ENCODE measurements around the gene IL6.
"Not testable (repeated sequence)": the region's sequence is repeated elsewhere in the genome, so short reads cannot be mapped to it uniquely, and the experiment has no call there.

Gene IL6

DNA sequence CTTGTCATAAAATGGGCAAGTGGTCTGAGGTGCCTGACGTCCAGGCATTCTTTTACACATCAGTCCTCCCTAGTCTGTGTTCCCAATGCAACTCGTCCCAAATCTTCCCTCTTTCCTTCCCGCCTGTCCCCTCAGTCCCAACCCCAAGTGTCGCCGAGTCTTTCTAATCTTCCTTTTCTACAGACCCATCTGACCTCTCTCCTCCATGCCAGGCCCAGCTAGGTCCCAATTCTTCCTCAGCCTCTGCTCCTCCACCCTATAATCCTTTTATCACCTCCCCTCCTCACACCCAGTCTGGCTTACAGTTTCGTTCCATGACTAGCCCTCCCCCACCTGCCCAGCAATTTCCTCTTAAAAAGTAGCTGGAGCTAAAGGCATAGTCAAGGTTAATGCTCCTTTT is 22.3 kb upstream of the IL6 start:
- not testable (repeated sequence) for DNase-seq

GRCh38 chr7:22705874-22706273 is 21.1 kb upstream of the IL6 start:
- not testable (repeated sequence) for DNase-seq

DNA sequence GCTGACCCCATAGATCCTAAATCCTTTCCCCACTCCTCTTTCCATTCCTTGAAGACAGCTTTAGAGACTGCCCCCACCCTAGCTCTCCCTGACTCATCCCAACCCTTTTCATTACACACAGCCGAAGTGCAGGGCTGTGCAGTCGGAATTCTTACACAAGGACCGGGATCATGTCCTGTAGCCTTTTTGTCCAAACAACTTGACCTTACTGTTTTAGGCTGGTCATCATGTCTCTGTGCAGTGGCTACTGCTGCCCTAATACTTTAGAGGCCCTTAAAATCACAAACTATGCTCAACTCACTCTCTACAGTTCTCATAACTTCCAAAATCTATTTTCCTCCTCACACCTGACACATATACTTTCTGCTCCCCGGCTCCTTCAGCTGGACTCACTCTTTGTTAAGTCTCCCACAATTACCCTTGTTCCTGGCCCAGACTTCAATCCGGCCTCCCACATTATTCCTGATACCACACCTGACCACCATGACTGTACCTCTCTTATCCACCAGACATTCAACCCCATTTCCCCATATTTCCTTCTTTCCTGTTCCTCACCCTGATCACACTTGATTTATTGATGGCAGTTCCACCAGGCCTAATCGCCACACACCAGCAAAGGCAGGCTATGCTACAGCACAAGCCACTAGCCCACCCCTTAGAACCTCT is 19.8 kb upstream of the IL6 start:
- not testable (repeated sequence) for DNase-seq

DNA sequence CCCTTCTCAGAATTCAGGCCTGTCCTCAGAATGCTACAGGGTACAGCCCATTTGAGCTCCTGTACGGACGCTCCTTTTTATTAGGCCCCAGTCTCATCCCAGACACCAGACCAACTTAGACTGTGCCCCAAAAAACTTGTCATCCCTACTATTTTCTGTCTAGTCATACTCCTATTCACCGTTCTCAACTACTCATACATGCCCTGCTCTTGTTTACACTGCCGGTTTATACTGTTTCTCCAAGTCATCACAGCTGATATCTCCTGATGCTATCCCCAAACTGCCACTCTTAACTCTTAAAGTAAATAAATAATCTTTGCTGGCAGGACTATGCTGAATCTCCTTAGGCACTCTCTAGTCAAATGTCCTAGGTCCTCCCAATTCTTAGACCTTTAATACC is 18.8 kb upstream of the IL6 start:
- DNase-seq: not testable (repeated sequence)

DNA sequence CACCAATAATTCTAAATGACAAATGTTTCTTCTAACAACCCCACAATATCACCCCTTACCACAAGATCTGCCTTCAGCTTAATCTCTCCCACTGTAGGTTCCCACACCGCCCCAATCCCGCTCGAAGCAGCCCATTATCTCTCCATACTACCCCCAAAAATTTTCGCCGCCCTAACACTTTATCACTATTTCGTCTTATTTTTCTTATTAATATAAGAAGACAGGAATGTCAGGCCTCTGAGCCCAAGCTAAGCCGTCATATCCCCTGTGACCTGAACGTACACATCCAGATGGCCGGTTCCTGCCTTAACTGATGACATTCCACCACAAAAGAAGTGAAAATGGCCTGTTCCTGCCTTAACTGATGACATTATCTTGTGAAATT is 18.3 kb upstream of the IL6 start:
- not testable (repeated sequence) for DNase-seq

DNA sequence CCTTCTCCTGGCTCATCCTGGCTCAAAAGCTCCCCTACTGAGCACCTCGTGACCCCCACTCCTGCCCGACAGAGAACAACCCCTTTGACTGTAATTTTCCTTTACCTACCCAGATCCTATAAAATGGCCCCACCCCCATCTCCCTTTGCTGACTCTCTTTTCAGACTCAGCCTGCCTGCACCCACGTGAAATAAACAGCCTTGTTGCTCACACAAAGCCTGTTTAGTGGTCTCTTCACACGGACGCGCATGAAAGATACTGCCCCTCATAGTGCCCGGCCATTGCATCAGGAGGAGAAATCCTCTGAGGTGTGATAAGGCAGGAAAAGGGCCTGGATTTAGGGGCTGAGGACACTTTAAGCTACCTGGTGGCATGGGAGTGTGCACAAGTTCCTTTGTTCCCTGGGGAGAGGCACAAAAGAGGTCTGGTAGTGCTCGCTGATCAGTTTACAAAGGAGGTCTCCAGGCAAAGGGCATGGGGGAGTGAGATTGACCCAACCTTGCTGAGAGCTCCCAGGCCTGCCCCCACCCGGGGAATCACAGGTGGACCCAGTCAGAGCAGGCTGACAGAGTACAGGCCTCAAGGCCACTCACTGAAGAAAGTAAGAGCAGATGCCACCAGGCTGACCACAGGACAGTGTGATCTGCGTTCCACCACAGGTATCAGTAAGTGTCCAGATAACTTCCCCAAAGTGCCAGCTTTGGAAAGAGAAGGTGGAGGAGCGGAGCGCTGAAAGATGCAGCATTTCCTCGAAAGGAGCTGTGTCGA is 17.8 kb upstream of the IL6 start:
- not testable (repeated sequence) for DNase-seq

GRCh38 chr7:22709857-22710256 is 17.1 kb upstream of the IL6 start:
- DNase-seq: no peak

DNA sequence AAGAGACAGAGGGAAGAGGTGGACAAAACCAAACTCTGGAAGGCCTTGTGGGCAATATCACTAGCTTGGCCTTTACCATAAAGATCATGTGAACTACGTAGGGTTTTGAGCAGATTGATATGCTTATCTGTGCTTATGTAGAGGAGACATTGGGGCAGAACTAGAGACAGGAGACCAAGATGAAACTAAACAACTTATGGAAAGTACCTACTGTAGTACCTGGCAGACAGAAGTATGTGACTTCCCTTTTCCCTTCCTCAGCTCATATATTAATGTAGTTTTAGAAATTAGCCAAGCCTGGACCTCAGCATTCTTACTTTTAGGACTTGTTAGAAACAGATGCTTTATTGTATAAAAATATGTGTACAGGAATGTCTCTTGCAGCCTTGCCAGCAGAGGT is 14.0 kb upstream of the IL6 start:
- no peak for DNase-seq

DNA sequence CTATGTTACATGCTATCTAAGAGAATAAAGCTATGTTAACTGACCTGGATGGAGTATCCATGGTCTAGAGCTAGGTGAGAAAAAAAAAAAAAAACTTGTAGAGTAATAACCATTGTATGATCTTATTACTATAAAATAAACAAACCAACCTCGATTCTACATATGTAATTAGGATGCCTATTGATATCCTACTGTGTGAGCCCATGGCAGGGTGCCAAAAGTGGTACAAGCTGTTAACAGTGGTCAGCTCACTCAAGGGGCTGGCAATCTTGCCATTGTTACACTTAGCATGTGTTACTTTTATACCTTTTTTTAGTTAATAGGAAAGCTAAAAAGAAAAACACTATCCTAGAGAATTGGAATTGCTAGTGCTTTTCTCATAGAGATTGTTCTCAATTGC is 13.5 kb upstream of the IL6 start:
- DNase-seq: no peak

GRCh38 chr7:22715969-22716368 is 11.0 kb upstream of the IL6 start:
- no peak for DNase-seq

DNA sequence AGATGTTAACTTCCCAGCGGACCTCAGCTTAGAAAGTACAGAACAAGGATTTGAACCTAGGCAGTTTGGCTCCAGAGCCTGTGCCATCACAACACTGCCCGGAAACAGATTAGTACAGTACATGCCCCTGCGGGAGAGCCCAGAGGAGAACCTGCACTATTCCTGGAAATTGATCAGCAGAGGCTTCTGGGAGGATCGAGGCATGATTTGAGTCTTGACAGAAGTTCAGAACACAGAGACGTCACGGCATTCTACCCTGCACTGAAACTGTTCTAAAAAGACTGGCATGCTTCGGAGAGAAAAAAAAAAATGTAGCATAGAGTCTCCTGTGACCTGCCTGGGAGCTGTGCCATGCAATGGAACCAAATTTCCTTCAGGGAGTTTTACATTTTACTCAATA is 9.2 kb upstream of the IL6 start:
- no peak for DNase-seq

- DNase-seq: no peak
Observed at GRCh38 chr7:22718200-22718711, 8.7 kb upstream of the IL6 start.

- no peak for DNase-seq
Observed at GRCh38 chr7:22718911-22719420, 8.0 kb upstream of the IL6 start.

DNA sequence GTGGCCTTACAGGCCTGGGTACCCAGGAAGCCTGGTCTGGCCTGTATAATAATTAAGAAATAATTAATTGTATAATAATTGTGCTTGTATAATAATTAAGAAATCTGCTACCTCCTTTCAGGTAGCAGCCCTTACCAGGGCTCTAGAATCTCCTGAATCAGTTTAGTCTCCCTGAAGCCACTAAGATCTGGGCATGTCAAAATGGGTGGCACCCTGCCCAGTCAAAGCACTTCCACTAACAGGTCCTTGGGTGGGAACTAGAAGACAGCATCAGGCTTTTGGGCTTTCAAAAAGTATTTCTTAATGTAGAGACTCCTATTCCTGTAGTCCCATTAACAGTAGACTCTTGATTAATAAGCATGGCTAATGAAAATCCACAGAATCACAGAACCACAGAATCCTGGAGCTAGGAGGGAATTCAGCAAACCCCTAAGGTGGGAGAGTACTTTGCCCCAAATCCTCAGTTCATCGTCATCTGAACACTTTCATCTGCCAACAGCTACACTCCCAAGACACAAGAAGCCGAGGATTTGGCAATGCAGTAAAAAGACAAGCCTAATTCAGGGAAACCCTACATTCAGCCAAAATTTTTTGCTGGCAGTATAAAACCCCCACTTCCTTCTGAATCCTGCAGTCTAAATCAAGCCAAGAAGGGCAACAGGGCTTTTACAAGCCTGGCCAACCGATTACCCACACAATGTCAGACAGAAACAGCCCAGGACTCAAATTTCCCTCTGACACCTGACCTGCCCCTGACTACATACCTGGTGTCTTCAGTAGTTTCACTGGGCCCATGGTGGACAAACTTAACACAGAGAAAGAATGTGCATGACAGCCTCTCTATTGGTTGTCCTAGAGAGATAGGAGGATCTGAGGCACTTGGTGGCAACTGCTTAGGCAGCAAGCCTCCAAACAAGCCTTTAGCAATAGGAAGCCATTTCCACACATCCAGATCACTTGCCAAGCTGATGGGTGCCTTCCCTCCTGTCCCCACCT is 5.9 kb upstream of the IL6 start:
- DNase-seq: no peak

DNA sequence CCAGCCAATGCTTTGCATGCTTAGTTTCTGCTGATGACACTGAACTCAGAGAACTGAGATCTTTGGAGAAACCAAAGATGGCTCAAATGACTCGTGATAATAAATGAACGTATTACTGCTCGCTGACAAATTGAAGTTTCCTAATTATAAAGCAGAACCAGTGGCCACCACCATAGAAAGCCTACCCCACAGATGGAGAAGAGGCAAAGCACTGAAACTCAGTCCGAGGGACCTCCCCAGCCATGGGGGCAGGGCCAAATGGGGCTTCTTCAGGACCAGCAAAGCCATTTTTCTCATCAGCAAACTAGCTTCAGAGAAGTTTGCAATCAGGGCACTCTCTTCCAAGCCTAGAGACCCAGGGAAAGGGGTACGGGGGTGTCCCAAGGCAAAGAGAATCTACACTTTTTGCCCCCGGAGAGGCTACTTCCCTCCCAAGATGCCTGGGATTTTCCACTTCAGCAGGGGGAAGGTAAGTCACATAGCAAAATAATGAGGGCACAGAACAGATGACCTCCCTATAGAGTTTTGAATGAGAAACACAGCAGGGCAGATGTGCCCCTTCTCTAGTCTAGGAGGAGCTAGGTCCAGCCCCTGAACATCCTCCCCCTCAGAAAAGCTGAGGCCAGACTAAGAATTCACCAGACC is 4.3 kb upstream of the IL6 start:
- no peak for DNase-seq

- peak; percentile 18 for DNase-seq
Observed at GRCh38 chr7:22723181-22723601, 3.8 kb upstream of the IL6 start.

DNA sequence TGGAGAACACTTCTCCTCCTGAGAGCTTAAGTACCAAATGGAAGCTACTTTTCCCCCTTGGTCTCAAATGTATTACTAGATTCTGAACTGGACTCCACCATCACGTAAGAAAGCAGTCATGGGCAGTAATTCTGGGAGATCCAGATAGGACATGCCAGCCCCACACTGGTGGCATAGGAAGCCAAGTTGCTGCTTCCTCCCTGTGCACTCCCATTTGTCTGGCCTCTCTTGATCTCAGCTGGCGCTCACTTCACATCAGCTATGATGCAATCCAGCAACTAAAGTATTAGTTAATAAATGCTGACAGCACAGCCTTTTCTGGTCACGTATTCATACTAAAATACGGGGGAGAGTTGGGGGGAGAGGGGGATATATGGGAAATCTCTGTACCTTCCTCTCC is 3.4 kb upstream of the IL6 start:
- DNase-seq: no peak

DNA sequence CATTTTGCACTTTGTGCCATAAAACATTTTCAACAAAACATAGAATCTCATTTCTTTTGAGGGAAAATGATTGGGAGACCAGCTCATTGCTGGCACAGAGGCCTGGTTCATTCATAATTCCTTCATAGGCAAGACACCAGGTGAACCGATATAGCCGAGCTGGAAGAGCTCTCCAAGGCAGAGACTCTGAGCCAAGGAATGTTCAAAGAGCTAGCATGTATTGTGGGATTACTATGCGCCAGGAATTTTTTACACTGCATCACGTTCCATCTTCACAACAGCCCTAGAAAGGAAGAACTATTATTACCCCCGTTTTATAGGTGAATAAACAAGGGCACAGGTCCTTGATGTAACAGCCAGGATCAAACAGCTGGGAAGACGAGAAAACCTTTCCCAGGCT is 2.1 kb upstream of the IL6 start:
- DNase-seq: no peak

DNA sequence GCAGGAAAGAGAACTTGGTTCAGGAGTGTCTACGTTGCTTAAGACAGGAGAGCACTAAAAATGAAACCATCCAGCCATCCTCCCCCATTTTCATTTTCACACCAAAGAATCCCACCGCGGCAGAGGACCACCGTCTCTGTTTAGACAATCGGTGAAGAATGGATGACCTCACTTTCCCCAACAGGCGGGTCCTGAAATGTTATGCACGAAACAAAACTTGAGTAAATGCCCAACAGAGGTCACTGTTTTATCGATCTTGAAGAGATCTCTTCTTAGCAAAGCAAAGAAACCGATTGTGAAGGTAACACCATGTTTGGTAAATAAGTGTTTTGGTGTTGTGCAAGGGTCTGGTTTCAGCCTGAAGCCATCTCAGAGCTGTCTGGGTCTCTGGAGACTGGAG is 1.4 kb upstream of the IL6 start:
- no peak for DNase-seq

DNA sequence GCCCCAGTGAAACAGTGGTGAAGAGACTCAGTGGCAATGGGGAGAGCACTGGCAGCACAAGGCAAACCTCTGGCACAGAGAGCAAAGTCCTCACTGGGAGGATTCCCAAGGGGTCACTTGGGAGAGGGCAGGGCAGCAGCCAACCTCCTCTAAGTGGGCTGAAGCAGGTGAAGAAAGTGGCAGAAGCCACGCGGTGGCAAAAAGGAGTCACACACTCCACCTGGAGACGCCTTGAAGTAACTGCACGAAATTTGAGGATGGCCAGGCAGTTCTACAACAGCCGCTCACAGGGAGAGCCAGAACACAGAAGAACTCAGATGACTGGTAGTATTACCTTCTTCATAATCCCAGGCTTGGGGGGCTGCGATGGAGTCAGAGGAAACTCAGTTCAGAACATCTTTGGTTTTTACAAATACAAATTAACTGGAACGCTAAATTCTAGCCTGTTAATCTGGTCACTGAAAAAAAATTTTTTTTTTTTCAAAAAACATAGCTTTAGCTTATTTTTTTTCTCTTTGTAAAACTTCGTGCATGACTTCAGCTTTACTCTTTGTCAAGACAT is 574 bp upstream of the IL6 start:
- no peak for DNase-seq

GRCh38 chr7:22727714-22728035 is 675 bp downstream of the IL6 start:
- DNase-seq: no peak

DNA sequence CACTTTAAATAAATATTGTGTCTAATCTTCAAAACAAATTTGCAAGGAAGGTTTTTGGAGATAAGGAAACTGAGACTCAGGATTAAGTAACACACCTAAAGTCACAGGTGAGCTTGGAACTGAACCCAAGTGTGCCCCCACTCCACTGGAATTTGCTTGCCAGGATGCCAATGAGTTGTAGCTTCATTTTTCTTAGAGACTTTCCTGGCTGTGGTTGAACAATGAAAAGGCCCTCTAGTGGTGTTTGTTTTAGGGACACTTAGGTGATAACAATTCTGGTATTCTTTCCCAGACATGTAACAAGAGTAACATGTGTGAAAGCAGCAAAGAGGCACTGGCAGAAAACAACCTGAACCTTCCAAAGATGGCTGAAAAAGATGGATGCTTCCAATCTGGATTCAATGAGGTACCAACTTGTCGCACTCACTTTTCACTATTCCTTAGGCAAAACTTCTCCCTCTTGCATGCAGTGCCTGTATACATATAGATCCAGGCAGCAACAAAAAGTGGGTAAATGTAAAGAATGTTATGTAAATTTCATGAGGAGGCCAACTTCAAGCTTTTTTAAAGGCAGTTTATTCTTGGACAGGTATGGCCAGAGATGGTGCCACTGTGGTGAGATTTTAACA is 1.5 kb downstream of the IL6 start:
- DNase-seq: no peak

Data from GF-D8 (cell line).